SKM-1 (cell line): ENCODE measurements around the gene ZCCHC8.
"Not testable (repeated sequence)": the region's sequence is repeated elsewhere in the genome, so short reads cannot be mapped to it uniquely, and the experiment has no call there.

Experiments
- DNase-seq: peaks from one replicate; lab custom pipeline; 2025; ENCODE audit not compliant: unreplicated experiment; lab: John Stamatoyannopoulos, UW

Gene ZCCHC8

GRCh38 chr12:122473543-122474323 lies 27.0 kb downstream of the ZCCHC8 start:
- DNase-seq: no peak

GRCh38 chr12:122471324-122472226 lies 29.2 kb downstream of the ZCCHC8 start:
- DNase-seq: no peak

- DNase-seq: not testable (repeated sequence)
Observed at GRCh38 chr12:122470576-122470975, 30.2 kb downstream of the ZCCHC8 start.

GRCh38 chr12:122469856-122470255 lies 30.9 kb downstream of the ZCCHC8 start:
- not testable (repeated sequence) for DNase-seq

GRCh38 chr12:122467983-122468382 lies 32.7 kb downstream of the ZCCHC8 start:
- no peak for DNase-seq

- DNase-seq: not testable (repeated sequence)
Observed at GRCh38 chr12:122464317-122465042, 36.3 kb downstream of the ZCCHC8 start.

- DNase-seq: no peak
Observed at GRCh38 chr12:122460641-122461040, 40.1 kb downstream of the ZCCHC8 start.

- no peak for DNase-seq
Observed at GRCh38 chr12:122460061-122460460, 40.7 kb downstream of the ZCCHC8 start.

GRCh38 chr12:122459211-122459610 lies 41.5 kb downstream of the ZCCHC8 start:
- no peak for DNase-seq

GRCh38 chr12:122458105-122459035 lies 42.4 kb downstream of the ZCCHC8 start:
- DNase-seq: no peak

- DNase-seq: no peak
Observed at GRCh38 chr12:122457627-122458026, 43.1 kb downstream of the ZCCHC8 start.

- no peak for DNase-seq
Observed at GRCh38 chr12:122454739-122455138, 46.0 kb downstream of the ZCCHC8 start.

GRCh38 chr12:122454250-122454721 lies 46.4 kb downstream of the ZCCHC8 start:
- DNase-seq: no peak

GRCh38 chr12:122452701-122453285 lies 47.9 kb downstream of the ZCCHC8 start:
- DNase-seq: no peak

- no peak for DNase-seq
Observed at GRCh38 chr12:122449317-122449716, 51.4 kb downstream of the ZCCHC8 start.

- not testable (repeated sequence) for DNase-seq
Observed at GRCh38 chr12:122447825-122448224, 52.9 kb downstream of the ZCCHC8 start.

GRCh38 chr12:122446390-122446789 lies 54.3 kb downstream of the ZCCHC8 start:
- not testable (repeated sequence) for DNase-seq

GRCh38 chr12:122444071-122444470 lies 56.7 kb downstream of the ZCCHC8 start:
- not testable (repeated sequence) for DNase-seq

- DNase-seq: not testable (repeated sequence)
Observed at GRCh38 chr12:122438822-122439221, 61.9 kb downstream of the ZCCHC8 start.
